ENCODE measurements around the gene PCTP. TPM values are rescaled to one million over a fixed set of nuclear protein-coding genes. Genes with fewer than 3 reads are reported as not detected.

PCTP gene
- polyA plus RNA-seq, 1 of the 3 experiments (the other 2 are of a cell fraction): 20.8 TPM

DNA sequence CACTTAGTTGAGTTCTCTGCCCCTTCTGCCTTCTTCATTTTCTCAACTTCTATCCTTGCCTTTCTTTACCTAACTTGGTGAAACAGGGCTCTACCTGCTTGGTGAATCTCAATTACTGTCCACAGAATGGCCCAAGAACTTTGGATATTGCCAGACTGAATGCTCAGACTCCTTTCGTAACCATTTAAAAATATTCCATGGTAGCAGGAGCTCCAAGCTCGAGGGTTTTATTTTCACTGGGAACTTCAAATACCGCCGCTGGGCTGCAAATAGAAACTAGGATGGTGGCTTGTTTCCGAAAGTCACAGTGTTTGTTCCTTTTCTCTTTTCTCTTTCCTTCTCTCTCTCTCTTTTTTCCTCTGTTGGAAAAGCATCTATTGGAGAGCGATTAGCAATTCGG is 41.4 kb upstream of the PCTP start:
- Histone ChIP-seq H3K79me2 (ENCODE audit: insufficient read depth) (no peaks in the 10 kb centered on the region), H3K9ac (no peak overlapping the region), H2AFZ (ENCODE audit: low read depth) (no peak overlapping the region), H3K4me3 (ENCODE audit: low read depth in 2 of 2, low read length in 1 of 2) (no peak overlapping the region), H3F3A (replicated peaks; ENCODE audit: insufficient read depth) (no peaks in the 10 kb centered on the region), H3K9me2 (no peaks in the 10 kb centered on the region), H4K20me1 (ENCODE audit: insufficient read depth) (no peaks in the 10 kb centered on the region), H3K27ac (ENCODE audit: low read depth in 2 of 2, low read length in 1 of 2) (no peak overlapping the region), H3K27me3 (ENCODE audit: insufficient read depth) (peaks cover 7% of the 10 kb centered on the region; the same call in 1 of the 2 replicates), H3K4me2 (no peak overlapping the region), H3K4me1 (ENCODE audit: control insufficient read depth in 1 of 2, insufficient read depth in 2 of 2, low read depth in 1 of 2, low read length in 1 of 2) (peaks cover 0 to 18% of the 10 kb centered on the region in 2 experiments; a peak in 2 of 4 replicates), H3K36me3 (replicated peaks in 1 of 2; ENCODE audit: control insufficient read depth in 1 of 2, insufficient read depth in 2 of 2, low read length in 1 of 2) (no peaks in the 10 kb centered on the region), H3K9me3 (no peaks in the 10 kb centered on the region)
- DNase-seq: no peak
- TF ChIP-seq EZH2phosphoT487 (IDR thresholded peaks at IDR 0.05; ENCODE audit: borderline replicate concordance, low read depth): no peak
- 74% methylated on average over 7 of the region's 7 CpGs for WGBS (ENCODE audit: low lambda C conversion rate)
- POLR2A ChIA-PET: no interaction called here
- CTCF ChIA-PET: interaction anchor here (0.9 to 4.6 kb wide), 8 partner anchors 9 to 183 kb away, joined by 3 to 42 read pairs (median 5); partner anchors contain the start of gene PCTP

DNA sequence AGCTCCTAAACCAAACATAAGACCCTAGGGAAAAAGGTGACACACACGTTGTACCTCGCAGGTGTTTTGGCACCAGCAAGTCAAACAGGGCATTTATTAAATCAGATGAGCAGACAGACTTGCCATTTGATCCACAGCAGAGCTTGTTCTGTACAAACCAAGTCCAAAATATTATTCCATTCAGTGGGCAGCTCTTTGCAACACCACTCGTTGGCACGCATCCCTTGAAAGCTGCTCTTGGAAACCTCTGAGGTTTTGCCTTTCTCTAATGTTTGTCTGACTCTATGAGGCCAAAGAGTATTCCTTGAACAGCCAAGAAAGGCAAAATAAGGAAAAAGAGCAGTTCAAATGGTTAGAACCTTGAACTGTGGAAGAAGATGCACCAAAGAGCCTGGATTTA is 40.9 kb upstream of the PCTP start:
- H3K27ac ChIP-seq (ENCODE audit: low read depth in 2 of 2, low read length in 1 of 2): no peak overlapping the region
- peaks cover 0 to 18% of the 10 kb centered on the region in 2 experiments; a peak in 2 of 4 replicates for H3K4me1 ChIP-seq (ENCODE audit: control insufficient read depth in 1 of 2, insufficient read depth in 2 of 2, low read depth in 1 of 2, low read length in 1 of 2)
- H3K79me2 ChIP-seq (ENCODE audit: insufficient read depth): no peaks in the 10 kb centered on the region
- no peaks in the 10 kb centered on the region for H3K36me3 ChIP-seq (replicated peaks in 1 of 2; ENCODE audit: control insufficient read depth in 1 of 2, insufficient read depth in 2 of 2, low read length in 1 of 2)
- no peak overlapping the region for H3K4me2 ChIP-seq
- no peaks in the 10 kb centered on the region for H3F3A ChIP-seq (replicated peaks; ENCODE audit: insufficient read depth)
- 69% methylated on average over 4 of the region's 4 CpGs for WGBS (ENCODE audit: low lambda C conversion rate)
- no peak overlapping the region for H3K9ac ChIP-seq
- H4K20me1 ChIP-seq (ENCODE audit: insufficient read depth): no peaks in the 10 kb centered on the region
- no peaks in the 10 kb centered on the region for H3K9me3 ChIP-seq
- CTCF ChIA-PET: interaction anchor here (0.9 to 4.6 kb wide), 8 partner anchors 9 to 184 kb away, joined by 3 to 42 read pairs (median 5); partner anchors contain the start of gene PCTP
- POLR2A ChIA-PET: no interaction called here
- H3K4me3 ChIP-seq (ENCODE audit: low read depth in 2 of 2, low read length in 1 of 2): no peak overlapping the region
- DNase-seq: no peak
- no peaks in the 10 kb centered on the region for H3K9me2 ChIP-seq
- peaks cover 7% of the 10 kb centered on the region; the same call in 1 of the 2 replicates for H3K27me3 ChIP-seq (ENCODE audit: insufficient read depth)
- H2AFZ ChIP-seq (ENCODE audit: low read depth): no peak overlapping the region
- TF ChIP-seq, protein P1, sequence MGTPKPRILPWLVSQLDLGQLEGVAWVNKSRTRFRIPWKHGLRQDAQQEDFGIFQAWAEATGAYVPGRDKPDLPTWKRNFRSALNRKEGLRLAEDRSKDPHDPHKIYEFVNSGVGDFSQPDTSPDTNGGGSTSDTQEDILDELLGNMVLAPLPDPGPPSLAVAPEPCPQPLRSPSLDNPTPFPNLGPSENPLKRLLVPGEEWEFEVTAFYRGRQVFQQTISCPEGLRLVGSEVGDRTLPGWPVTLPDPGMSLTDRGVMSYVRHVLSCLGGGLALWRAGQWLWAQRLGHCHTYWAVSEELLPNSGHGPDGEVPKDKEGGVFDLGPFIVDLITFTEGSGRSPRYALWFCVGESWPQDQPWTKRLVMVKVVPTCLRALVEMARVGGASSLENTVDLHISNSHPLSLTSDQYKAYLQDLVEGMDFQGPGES (IDR thresholded peaks at IDR 0.05; ENCODE audit: low read depth, low read length): no peak
- TF ChIP-seq CHD2 (IDR thresholded peaks at IDR 0.05; ENCODE audit: low read length, partially characterized antibody) (no peak), SMC3 (IDR thresholded peaks at IDR 0.05; ENCODE audit: low read depth, low read length) (no peak), MXI1 (IDR thresholded peaks at IDR 0.05; ENCODE audit: low read depth, low read length) (no peak), TCF12 (IDR thresholded peaks at IDR 0.05) (no peak), RCOR1 (IDR thresholded peaks at IDR 0.05; ENCODE audit: low read length) (no peak)

DNA sequence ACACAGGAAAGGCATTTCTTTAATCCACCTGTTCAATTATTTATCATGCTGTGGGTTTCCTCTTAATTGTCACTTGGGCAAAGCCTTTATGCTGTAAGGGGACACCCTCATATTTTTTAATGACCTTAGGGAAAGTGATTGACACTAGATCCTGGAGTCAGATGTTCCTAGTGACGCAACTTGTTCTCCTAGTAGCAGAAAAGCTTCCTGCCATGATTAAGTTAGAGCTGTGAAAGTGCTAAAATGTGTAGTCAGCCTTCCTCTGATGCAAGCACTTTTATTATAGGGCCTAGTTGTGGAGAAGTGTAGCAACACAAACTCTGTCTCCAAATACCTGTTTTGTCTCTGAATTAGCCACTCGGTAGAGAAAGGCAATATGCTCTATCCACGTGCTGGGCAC is 40.4 kb upstream of the PCTP start:
- Histone ChIP-seq H2AFZ (ENCODE audit: low read depth) (no peak overlapping the region), H4K20me1 (ENCODE audit: insufficient read depth) (no peaks in the 10 kb centered on the region), H3K9me3 (no peaks in the 10 kb centered on the region), H3K4me1 (ENCODE audit: control insufficient read depth in 1 of 2, insufficient read depth in 2 of 2, low read depth in 1 of 2, low read length in 1 of 2) (peaks cover 0 to 18% of the 10 kb centered on the region in 2 experiments; a peak in 2 of 4 replicates), H3K4me3 (ENCODE audit: low read depth in 2 of 2, low read length in 1 of 2) (no peak overlapping the region), H3K36me3 (replicated peaks in 1 of 2; ENCODE audit: control insufficient read depth in 1 of 2, insufficient read depth in 2 of 2, low read length in 1 of 2) (no peaks in the 10 kb centered on the region), H3F3A (replicated peaks; ENCODE audit: insufficient read depth) (no peaks in the 10 kb centered on the region), H3K27ac (ENCODE audit: low read depth in 2 of 2, low read length in 1 of 2) (no peak overlapping the region), H3K9ac (no peak overlapping the region), H3K27me3 (ENCODE audit: insufficient read depth) (peaks cover 7% of the 10 kb centered on the region; the same call in 1 of the 2 replicates), H3K9me2 (no peaks in the 10 kb centered on the region), H3K4me2 (no peak overlapping the region), H3K79me2 (ENCODE audit: insufficient read depth) (no peaks in the 10 kb centered on the region)
- POLR2A ChIA-PET: no interaction called here
- TF ChIP-seq SIN3A (IDR thresholded peaks at IDR 0.05; ENCODE audit: borderline replicate concordance, low read depth, low read length) (no peak), GABPA (IDR thresholded peaks at IDR 0.05; ENCODE audit: low read depth) (no peak), GATA2 (CRISPR knock-in tag; IDR thresholded peaks at IDR 0.05) (no peak), TAF1 (IDR thresholded peaks at IDR 0.05; ENCODE audit: borderline replicate concordance, low read depth, low read length) (no peak), FOXJ3 (CRISPR knock-in tag; IDR thresholded peaks at IDR 0.05) (no peak), TCF12 (IDR thresholded peaks at IDR 0.05) (no peak), JUND (IDR thresholded peaks at IDR 0.05) (no peak)
- TF ChIP-seq, protein P2, sequence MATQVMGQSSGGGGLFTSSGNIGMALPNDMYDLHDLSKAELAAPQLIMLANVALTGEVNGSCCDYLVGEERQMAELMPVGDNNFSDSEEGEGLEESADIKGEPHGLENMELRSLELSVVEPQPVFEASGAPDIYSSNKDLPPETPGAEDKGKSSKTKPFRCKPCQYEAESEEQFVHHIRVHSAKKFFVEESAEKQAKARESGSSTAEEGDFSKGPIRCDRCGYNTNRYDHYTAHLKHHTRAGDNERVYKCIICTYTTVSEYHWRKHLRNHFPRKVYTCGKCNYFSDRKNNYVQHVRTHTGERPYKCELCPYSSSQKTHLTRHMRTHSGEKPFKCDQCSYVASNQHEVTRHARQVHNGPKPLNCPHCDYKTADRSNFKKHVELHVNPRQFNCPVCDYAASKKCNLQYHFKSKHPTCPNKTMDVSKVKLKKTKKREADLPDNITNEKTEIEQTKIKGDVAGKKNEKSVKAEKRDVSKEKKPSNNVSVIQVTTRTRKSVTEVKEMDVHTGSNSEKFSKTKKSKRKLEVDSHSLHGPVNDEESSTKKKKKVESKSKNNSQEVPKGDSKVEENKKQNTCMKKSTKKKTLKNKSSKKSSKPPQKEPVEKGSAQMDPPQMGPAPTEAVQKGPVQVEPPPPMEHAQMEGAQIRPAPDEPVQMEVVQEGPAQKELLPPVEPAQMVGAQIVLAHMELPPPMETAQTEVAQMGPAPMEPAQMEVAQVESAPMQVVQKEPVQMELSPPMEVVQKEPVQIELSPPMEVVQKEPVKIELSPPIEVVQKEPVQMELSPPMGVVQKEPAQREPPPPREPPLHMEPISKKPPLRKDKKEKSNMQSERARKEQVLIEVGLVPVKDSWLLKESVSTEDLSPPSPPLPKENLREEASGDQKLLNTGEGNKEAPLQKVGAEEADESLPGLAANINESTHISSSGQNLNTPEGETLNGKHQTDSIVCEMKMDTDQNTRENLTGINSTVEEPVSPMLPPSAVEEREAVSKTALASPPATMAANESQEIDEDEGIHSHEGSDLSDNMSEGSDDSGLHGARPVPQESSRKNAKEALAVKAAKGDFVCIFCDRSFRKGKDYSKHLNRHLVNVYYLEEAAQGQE (IDR thresholded peaks at IDR 0.05; ENCODE audit: low read depth, low read length): no peak
- TF ChIP-seq, protein P3, sequence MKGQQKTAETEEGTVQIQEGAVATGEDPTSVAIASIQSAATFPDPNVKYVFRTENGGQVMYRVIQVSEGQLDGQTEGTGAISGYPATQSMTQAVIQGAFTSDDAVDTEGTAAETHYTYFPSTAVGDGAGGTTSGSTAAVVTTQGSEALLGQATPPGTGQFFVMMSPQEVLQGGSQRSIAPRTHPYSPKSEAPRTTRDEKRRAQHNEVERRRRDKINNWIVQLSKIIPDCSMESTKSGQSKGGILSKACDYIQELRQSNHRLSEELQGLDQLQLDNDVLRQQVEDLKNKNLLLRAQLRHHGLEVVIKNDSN (IDR thresholded peaks at IDR 0.05; ENCODE audit: borderline replicate concordance, low read depth): no peak
- TF ChIP-seq, protein P4, sequence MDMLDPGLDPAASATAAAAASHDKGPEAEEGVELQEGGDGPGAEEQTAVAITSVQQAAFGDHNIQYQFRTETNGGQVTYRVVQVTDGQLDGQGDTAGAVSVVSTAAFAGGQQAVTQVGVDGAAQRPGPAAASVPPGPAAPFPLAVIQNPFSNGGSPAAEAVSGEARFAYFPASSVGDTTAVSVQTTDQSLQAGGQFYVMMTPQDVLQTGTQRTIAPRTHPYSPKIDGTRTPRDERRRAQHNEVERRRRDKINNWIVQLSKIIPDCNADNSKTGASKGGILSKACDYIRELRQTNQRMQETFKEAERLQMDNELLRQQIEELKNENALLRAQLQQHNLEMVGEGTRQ (IDR thresholded peaks at IDR 0.05; ENCODE audit: borderline replicate concordance, low read depth, low read length): no peak
- 77% methylated on average over 3 of the region's 3 CpGs for WGBS (ENCODE audit: low lambda C conversion rate)
- DNase-seq: no peak
- CTCF ChIA-PET: interaction anchor here (0.9 to 6.4 kb wide), 8 partner anchors 9 to 184 kb away, joined by 3 to 45 read pairs (median 5); partner anchors contain the start of gene PCTP
